SK-N-SH (cell line): ENCODE measurements around the gene DECR2. TPM values are rescaled to one million over a fixed set of nuclear protein-coding genes. Genes with fewer than 3 reads are reported as not detected.

Experiments
- CTCF ChIA-PET: fragments of 300-600, 350-600 bp; formaldehyde crosslinking; extraction: SDS; loops from one replicate; lab custom pipeline; 2021; lab: Yijun Ruan, JAX
- POLR2A ChIA-PET: fragments of 350-600 bp; sonication (Branson Sonifier 250); formaldehyde crosslinking; extraction: SDS; loops from one replicate; lab custom pipeline; 2020; ENCODE audit warnings: antibody characterized with exemption, inconsistent platforms; lab: Yijun Ruan, JAX
- DNase-seq: peaks from one replicate; pipeline ENCODE4 v3.0.0; 2012
- H2AFZ ChIP-seq: fragments of 200-600 bp; sonication (generic); 2 replicates; pipeline ENCODE4 v1.8.1; 2016; ENCODE audit warnings: antibody characterized with exemption, mild to moderate bottlenecking, low read depth
- H3F3A ChIP-seq: fragments of 200-600 bp; sonication (generic); replicated peaks from 2 replicates; pipeline ENCODE3; 2016; ENCODE audit warnings: antibody characterized with exemption, mild to moderate bottlenecking; ENCODE audit not compliant: insufficient read depth
- H3K27ac ChIP-seq, 2 experiments: fragments of 200-500 bp in 1 of 2; fragments of 200-600 bp in 1 of 2; sonication (Bioruptor generic) in 1 of 2; sonication (generic), shearing (Covaris generic) in 1 of 2; 2 replicates each; pipeline versions ENCODE4 v1.5.1 to v1.6.1; 2014 to 2016; ENCODE audit warnings: low read depth in 2 of 2, inconsistent platforms in 1 of 2, low read length in 1 of 2, mild to moderate bottlenecking in 1 of 2, mixed read lengths in 1 of 2
- H3K27me3 ChIP-seq: fragments of 200-600 bp; sonication (generic), shearing (Covaris generic); 2 replicates; pipeline ENCODE4 v1.6.1; 2016; ENCODE audit warnings: mixed run types; ENCODE audit not compliant: insufficient read depth
- H3K36me3 ChIP-seq, 2 experiments: fragments of 200-500 bp in 1 of 2; fragments of 200-600 bp in 1 of 2; sonication (Bioruptor generic) in 1 of 2; sonication (generic) in 1 of 2; replicated peaks in 1 of 2; 2 replicates each; pipeline versions ENCODE3 to v1.5.1; 2014 to 2016; ENCODE audit warnings: low read length in 1 of 2, mild to moderate bottlenecking in 1 of 2; ENCODE audit not compliant: insufficient read depth in 2 of 2, control insufficient read depth in 1 of 2
- H3K4me1 ChIP-seq, 2 experiments: fragments of 200-500 bp in 1 of 2; fragments of 200-600 bp in 1 of 2; sonication (Bioruptor generic) in 1 of 2; sonication (generic), shearing (Covaris generic) in 1 of 2; 2 replicates each; pipeline versions ENCODE4 v1.5.1 to v1.6.1; 2014 to 2016; ENCODE audit warnings: low read depth in 1 of 2, low read length in 1 of 2, mixed run types in 1 of 2; ENCODE audit not compliant: insufficient read depth in 2 of 2, control insufficient read depth in 1 of 2
- H3K4me2 ChIP-seq: fragments of 200-600 bp; sonication (generic), shearing (Covaris generic); 2 replicates; pipeline ENCODE4 v1.6.1; 2017; ENCODE audit warnings: mixed run types
- H3K4me3 ChIP-seq, 2 experiments: fragments of 200-500 bp in 1 of 2; fragments of 200-600 bp in 1 of 2; sonication (Bioruptor generic) in 1 of 2; sonication (generic), shearing (Covaris generic) in 1 of 2; 2 replicates each; pipeline versions ENCODE4 v1.5.1 to v1.8.1; 2014 to 2016; ENCODE audit warnings: low read depth in 2 of 2, inconsistent platforms in 1 of 2, low read length in 1 of 2, mild to moderate bottlenecking in 1 of 2, mixed read lengths in 1 of 2, moderate library complexity in 1 of 2
- H3K79me2 ChIP-seq: fragments of 200-600 bp; sonication (generic); 2 replicates; pipeline ENCODE4 v1.8.1; 2017; ENCODE audit warnings: mild to moderate bottlenecking; ENCODE audit not compliant: insufficient read depth
- H3K9ac ChIP-seq: fragments of 200-600 bp; sonication (generic); 2 replicates; pipeline ENCODE4 v1.6.1; 2017; ENCODE audit warnings: mixed run types
- H3K9me2 ChIP-seq: fragments of 200-600 bp; sonication (generic); 2 replicates; pipeline ENCODE4 v1.6.1; 2017; ENCODE audit warnings: mixed run types
- H3K9me3 ChIP-seq: fragments of 200-600 bp; sonication (generic); 2 replicates; pipeline ENCODE4 v1.6.1; 2017; ENCODE audit warnings: mixed run types, mild to moderate bottlenecking, moderate library complexity
- H4K20me1 ChIP-seq: fragments of 200-600 bp; sonication (generic); 2 replicates; pipeline ENCODE4 v1.6.1; 2017; ENCODE audit warnings: mild to moderate bottlenecking, mixed run types; ENCODE audit not compliant: insufficient read depth
- CTCF ChIP-seq: fragments of 200-600 bp; sonication (generic); IDR thresholded peaks from 2 replicates; pipeline ENCODE4 v1.6.1; 2017; ENCODE audit warnings: antibody characterized with exemption, mild to moderate bottlenecking, moderate library complexity
- EP300 ChIP-seq, 2 experiments: IDR thresholded peaks; 2 replicates each; pipeline versions ENCODE4 v1.4.0 to v1.6.1; 2012; ENCODE audit warnings: borderline replicate concordance in 1 of 2, low read depth in 1 of 2, low read length in 1 of 2
- GABPA ChIP-seq: IDR thresholded peaks from 2 replicates; pipeline ENCODE4 v1.4.0; 2012; ENCODE audit warnings: low read depth, mild to moderate bottlenecking
- GATA2 ChIP-seq: sonication (generic); formaldehyde crosslinking; IDR thresholded peaks from 2 replicates; pipeline ENCODE4 v1.5.0; 2020; ENCODE audit warnings: mild to moderate bottlenecking, missing genetic modification reagents
- MAX ChIP-seq: IDR thresholded peaks from 2 replicates; pipeline ENCODE4 v1.4.0; 2012; ENCODE audit warnings: low read depth
- MXI1 ChIP-seq: IDR thresholded peaks from 2 replicates; pipeline ENCODE4 v1.6.1; 2012; ENCODE audit warnings: mild to moderate bottlenecking, low read depth, low read length, improper control_type of control experiment
- RAD21 ChIP-seq: IDR thresholded peaks from 2 replicates; pipeline ENCODE4 v1.6.1; 2012; ENCODE audit warnings: mild to moderate bottlenecking, low read length
- RCOR1 ChIP-seq: fragments of 150-350 bp; IDR thresholded peaks from 2 replicates; pipeline ENCODE4 v1.6.1; 2017; ENCODE audit warnings: antibody characterized with exemption, low read length
- RFX5 ChIP-seq: IDR thresholded peaks from 2 replicates; pipeline ENCODE4 v1.6.1; 2012; ENCODE audit warnings: mild to moderate bottlenecking, improper control_type of control experiment, low read length
- USF1 ChIP-seq: IDR thresholded peaks from 2 replicates; pipeline ENCODE4 v1.4.0; 2012; ENCODE audit warnings: low read depth, borderline replicate concordance
- WGBS: methylation state at CpG from one replicate; pipeline ENCODE4 v1.1.6; 2017; ENCODE audit warnings: low lambda C conversion rate; 5-methylcytosine and 5-hydroxymethylcytosine counted together
- polyA plus RNA-seq, 3 experiments: library from polyadenylated mRNA; depleted of rRNA; stranded (reverse); fragments of >200 nt; gene quantifications; 2 replicates each; pipeline ENCODE4 v1.2.3, GENCODE V29; 2012

The DECR2 gene
- polyA plus RNA-seq, 1 of the 3 experiments (the other 2 are of a cell fraction) = 53.0 TPM

- H3K4me2 ChIP-seq = peak overlapping the region; percentile 93
- H3K27ac ChIP-seq = peak overlapping the region; percentile 80 to 81
- ChIA-PET POLR2A (no interaction called here), CTCF (interaction anchor here (1.3 kb wide), 1 partner anchor 279 kb away, joined by 3 read pairs; the partner anchor contains the start of gene RHBDL1)
- 0 out of 2 replicates have a peak, but pooled peaks cover 10% of the 10 kb centered on the region for H4K20me1 ChIP-seq
- peak overlapping the region; percentile 75 for H3K9ac ChIP-seq
- H3K9me3 ChIP-seq = no peaks in the 10 kb centered on the region
- peaks cover 43% of the 10 kb centered on the region for H3F3A ChIP-seq
- H3K36me3 ChIP-seq = peaks cover 0 to 17% of the 10 kb centered on the region in 2 experiments
- no peaks in the 10 kb centered on the region for H3K9me2 ChIP-seq
- peak overlapping the region; percentile 96 for H2AFZ ChIP-seq
- no peak for DNase-seq
- peak overlapping the region; percentile 66 to 68 for H3K4me3 ChIP-seq
- no peaks in the 10 kb centered on the region for H3K27me3 ChIP-seq
- 44% methylated on average over 3 of the region's 3 CpGs for WGBS
- peaks cover 7% of the 10 kb centered on the region for H3K79me2 ChIP-seq
- H3K4me1 ChIP-seq = peaks cover 7 to 16% of the 10 kb centered on the region in 2 experiments; a peak in 2 of 4 replicates
- no peak for TF ChIP-seq RFX5
- TF ChIP-seq RCOR1 = 0 out of 2 replicates have a peak, but pooled peaks have one; percentile 22
- TF ChIP-seq, all 33 proteins: peak for 1
These were observed 5.5 kb upstream of the DECR2 start for GRCh38 chr16:396199-396598.

GRCh38 chr16:396605-397004, 5.1 kb upstream of the DECR2 start:
- peaks cover 7 to 16% of the 10 kb centered on the region in 2 experiments; a peak in 2 of 4 replicates for H3K4me1 ChIP-seq
- H3K36me3 ChIP-seq = peaks cover 0 to 17% of the 10 kb centered on the region in 2 experiments
- no peaks in the 10 kb centered on the region for H3K27me3 ChIP-seq
- H3K9me2 ChIP-seq = no peaks in the 10 kb centered on the region
- ChIA-PET CTCF (no interaction called here), POLR2A (no interaction called here)
- peak; percentile 83 for DNase-seq
- peaks cover 44% of the 10 kb centered on the region for H3F3A ChIP-seq
- 2% methylated on average over 22 of the region's 22 CpGs for WGBS
- peak overlapping the region; percentile 66 to 68 for H3K4me3 ChIP-seq
- H3K9me3 ChIP-seq = no peaks in the 10 kb centered on the region
- H4K20me1 ChIP-seq = 0 out of 2 replicates have a peak, but pooled peaks cover 10% of the 10 kb centered on the region
- H3K79me2 ChIP-seq = peaks cover 7% of the 10 kb centered on the region
- peak overlapping the region; percentile 96 for H2AFZ ChIP-seq
- peak overlapping the region; percentile 75 for H3K9ac ChIP-seq
- TF ChIP-seq RAD21 (no peak), MAX (peak; percentile 86), GATA2 (CRISPR knock-in tag) (no peak), MXI1 (peak; percentile 74), EP300 (IDR thresholded peaks at IDR 0.05; ENCODE audit: borderline replicate concordance in 1 of 2, low read depth in 1 of 2, low read length in 1 of 2) (no peak), USF1 (peak; percentile 68; the same call in 1 of the 2 replicates), CTCF (no peak), GABPA (no peak)
- TF ChIP-seq, all 33 proteins: peak for 3
- H3K27ac ChIP-seq = peak overlapping the region; percentile 80 to 81
- peak overlapping the region; percentile 93 for H3K4me2 ChIP-seq
